Measurements from ENCODE around the gene NSG1. TPM values are rescaled to one million over a fixed set of nuclear protein-coding genes. Genes with fewer than 3 reads are reported as not detected.

Gene NSG1
- total and polyA plus RNA-seq, 2 donors (not counting 3 experiments of a cell fraction or from before 2014, with no cell fraction given), result 2.0 to 2.9 TPM

GRCh38 chr4:4440333-4441061 lies 53.6 kb downstream of the NSG1 start:
- dilution Hi-C loops (cut with MboI; ENCODE audit: extremely low pct_ligation_motif_present, low sequenced_read_pairs), result no loop called here
- no peaks in the 10 kb centered on the region for H3K27me3 ChIP-seq (ENCODE audit: control insufficient read depth in 2 of 2, insufficient read depth in 2 of 2, low read length in 2 of 2)
- H3K36me3 ChIP-seq (ENCODE audit: control insufficient read depth in 2 of 2, extremely low read depth in 1 of 2, insufficient read depth in 2 of 2, low read length in 2 of 2), result peaks cover 2 to 9% of the 10 kb centered on the region in 2 experiments

More at GRCh38 chr4:4440333-4441061, 53.6 kb downstream of the NSG1 start:
- no peak for FAIRE-seq
- no peak overlapping the region for H3K4me2 ChIP-seq (ENCODE audit: insufficient read depth, low read length)
- intact Hi-C loops (cut with micrococcal nuclease), result no loop called here
- H4K20me1 ChIP-seq (replicated peaks; ENCODE audit: control insufficient read depth, extremely low read depth, insufficient read depth, low read length), result peaks cover 2% of the 10 kb centered on the region
- H2AFZ ChIP-seq (ENCODE audit: low read depth, low read length), result no peak overlapping the region
- BruUV-seq (replicated peaks), result no TSS peak
- H3K27ac ChIP-seq (ENCODE audit: insufficient read depth, low read depth, low read length), result no peak overlapping the region
- peaks cover 3% of the 10 kb centered on the region for H3K4me1 ChIP-seq (ENCODE audit: control insufficient read depth, extremely low read depth, insufficient read depth, low read length)
- no peaks in the 10 kb centered on the region for H3K9me1 ChIP-seq (replicated peaks; ENCODE audit: control insufficient read depth, extremely low read depth, insufficient read depth, low read length)
- POLR2A ChIA-PET, result no interaction called here
- no peak overlapping the region for H3K9ac ChIP-seq (replicated peaks; ENCODE audit: extremely low read depth, insufficient read depth, low read length)
- CTCF ChIA-PET, result interaction anchor here (1.0 kb wide), 1 partner anchor 9 kb away, joined by 3 read pairs; no protein-coding TSS in a partner anchor
- no peaks in the 10 kb centered on the region for H3K9me3 ChIP-seq (replicated peaks; ENCODE audit: control insufficient read depth, insufficient read depth, low read length)
- no peak for DNase-seq (ENCODE audit: low read depth, low spot score)
- TF ChIP-seq POLR2A (IDR thresholded peaks at IDR 0.05; ENCODE audit: low read depth, low read length), result no peak
- TF ChIP-seq MYC (IDR thresholded peaks at IDR 0.05; ENCODE audit: low read depth, low read length), result no peak
- TF ChIP-seq FOS (IDR thresholded peaks at IDR 0.05; ENCODE audit: borderline replicate concordance, insufficient read depth, low read length), result no peak
- TF ChIP-seq EZH2 (IDR thresholded peaks at IDR 0.05; ENCODE audit: borderline replicate concordance, low read depth, low read length, severe bottlenecking), result no peak
- TF ChIP-seq CTCF (IDR thresholded peaks at IDR 0.05; ENCODE audit: extremely low read depth in 1 of 2, insufficient read depth in 1 of 2, low read depth in 1 of 2, low read length in 2 of 2), result no peak
- no peak for TF ChIP-seq POLR2AphosphoS5 (IDR thresholded peaks at IDR 0.05; ENCODE audit: insufficient read depth, low read depth, low read length)
- no peak for TF ChIP-seq JUN (IDR thresholded peaks at IDR 0.05; ENCODE audit: borderline replicate concordance, insufficient read depth, insufficient read length, low read depth)
- no peaks in the 10 kb centered on the region for H3K79me2 ChIP-seq (ENCODE audit: control insufficient read depth, insufficient read depth, low read length)
- no peak overlapping the region for H3K4me3 ChIP-seq (replicated peaks in 1 of 3; ENCODE audit: insufficient read depth in 1 of 3, low read depth in 1 of 3, low read length in 3 of 3)

All from endothelial cell of umbilical vein (primary cell).